A549 (cell line): Measurements from ENCODE around the gene REX1BD. TPM values are rescaled to one million over a fixed set of nuclear protein-coding genes. Genes with fewer than 3 reads are reported as not detected.

ENCODE experiments used
- ATAC-seq, 2 experiments: fragments of 200-7000 bp in 1 of 2; fragments of >200 bp in 1 of 2; cut with Nextera tagmentation in 1 of 2; cut with Tn5 transposase in 1 of 2; 3 replicates each; pipeline versions ENCODE4 v1.8.0 to v1.9.1; 2018 to 2020; ENCODE audit warnings: mild to moderate bottlenecking in 1 of 2, moderate library complexity in 1 of 2
- CTCF ChIA-PET: fragments of 300-600 bp; sonication (Branson Sonifier 250); formaldehyde crosslinking; extraction: SDS; loops from one replicate; lab custom pipeline; 2021; ENCODE audit warnings: antibody characterized with exemption, inconsistent platforms; lab: Yijun Ruan, JAX
- POLR2A ChIA-PET: fragments of 350-600 bp; formaldehyde crosslinking; extraction: SDS; loops from one replicate; lab custom pipeline; 2021; ENCODE audit warnings: antibody characterized with exemption, inconsistent platforms; lab: Yijun Ruan, JAX
- DNase-seq, 2 experiments: peaks; one replicate each; pipeline versions ENCODE4 v3.0.0 to v3.0.0-alpha.2; 2011 to 2016; ENCODE audit warnings: low read depth in 1 of 2, low spot score in 1 of 2
- FAIRE-seq: peaks from 2 replicates; lab custom pipeline; 2011; peaks lifted over from hg19 to GRCh38; lab: Jason Lieb, UNC
- H3K27ac ChIP-seq, 2 experiments: fragments of >200 bp; sonication (Bioruptor Twin); formaldehyde crosslinking; 3 replicates each; pipeline ENCODE4 v1.5.1; 2016 to 2017
- H3K4me1 ChIP-seq: fragments of >200 bp; sonication (Bioruptor Twin); formaldehyde crosslinking; 3 replicates; pipeline ENCODE4 v1.6.1; 2016
- H3K4me2 ChIP-seq: fragments of >200 bp; sonication (Bioruptor Twin); formaldehyde crosslinking; 3 replicates; pipeline ENCODE4 v1.6.1; 2016
- H3K4me3 ChIP-seq: fragments of >200 bp; sonication (Bioruptor Twin); formaldehyde crosslinking; 3 replicates; pipeline ENCODE4 v1.5.1; 2016
- H3K9me3 ChIP-seq: fragments of >200 bp; sonication (Bioruptor Twin); formaldehyde crosslinking; 3 replicates; pipeline ENCODE4 v1.6.1; 2016
- BHLHE40 ChIP-seq: IDR thresholded peaks from 2 replicates; pipeline ENCODE4 v1.6.1; 2012; ENCODE audit warnings: low read depth, low read length, inconsistent platforms
- CBX8 ChIP-seq: fragments of 200-600 bp; sonication (generic); IDR thresholded peaks from 2 replicates; pipeline ENCODE4 v1.6.1; 2016
- CHD4 ChIP-seq: fragments of 200-600 bp; sonication (generic); IDR thresholded peaks from 2 replicates; pipeline ENCODE4 v1.6.1; 2016; ENCODE audit warnings: antibody characterized with exemption, mild to moderate bottlenecking, borderline replicate concordance
- EHF ChIP-seq: fragments of 250-450 bp; sonication (Bioruptor Pico); IDR thresholded peaks from 2 replicates; pipeline ENCODE4 v1.5.0; 2020; ENCODE audit warnings: mild to moderate bottlenecking
- EHMT2 ChIP-seq: fragments of 200-600 bp; sonication (generic); IDR thresholded peaks from 2 replicates; pipeline ENCODE4 v1.6.1; 2016; ENCODE audit warnings: antibody characterized with exemption, low read depth, mild to moderate bottlenecking, moderate library complexity
- FOSB ChIP-seq: fragments of 250-450 bp; sonication (Bioruptor Pico); IDR thresholded peaks from 2 replicates; pipeline ENCODE4 v1.5.0; 2020; ENCODE audit warnings: mild to moderate bottlenecking, moderate library complexity
- FOSL2 ChIP-seq, 2 experiments: fragments of 450-650 bp in 1 of 2; fragments of >200 bp in 1 of 2; sonication (Bioruptor Twin) in 1 of 2; formaldehyde crosslinking; IDR thresholded peaks; 2 replicates each; pipeline versions ENCODE4 v1.5.0 to v1.6.1; 2016 to 2020; ENCODE audit warnings: mild to moderate bottlenecking in 1 of 2, moderate library complexity in 1 of 2
- HDAC2 ChIP-seq: fragments of 200-600 bp; sonication (generic); IDR thresholded peaks from 2 replicates; pipeline ENCODE4 v1.6.1; 2016
- HEYL ChIP-seq: fragments of 250-450 bp; sonication (Bioruptor Pico); IDR thresholded peaks from 2 replicates; pipeline ENCODE4 v1.8.0; 2021; ENCODE audit warnings: mild to moderate bottlenecking, moderate library complexity
- KDM5A ChIP-seq: fragments of 200-600 bp; sonication (generic); IDR thresholded peaks from 2 replicates; pipeline ENCODE4 v1.6.1; 2016; ENCODE audit warnings: antibody characterized with exemption, mild to moderate bottlenecking
- MAZ ChIP-seq: fragments of 150-350 bp; IDR thresholded peaks from 2 replicates; pipeline ENCODE4 v1.6.1; 2014; ENCODE audit warnings: antibody characterized with exemption, low read depth, low read length, borderline replicate concordance
- NFE2L2 ChIP-seq: fragments of 150-350 bp; conservative IDR thresholded peaks from 2 replicates; pipeline ENCODE4 v1.6.1; 2014; ENCODE audit warnings: low read length
- POLR2A ChIP-seq: IDR thresholded peaks from 2 replicates; pipeline ENCODE4 v1.6.1; 2012; ENCODE audit warnings: mild to moderate bottlenecking, low read length
- RCOR1 ChIP-seq: fragments of 150-350 bp; IDR thresholded peaks from 2 replicates; pipeline ENCODE4 v1.6.1; 2014; ENCODE audit warnings: antibody characterized with exemption, low read length, low read depth
- SREBF2 ChIP-seq: fragments of 450-650 bp; IDR thresholded peaks from 2 replicates; pipeline ENCODE4 v1.6.1; 2014; ENCODE audit warnings: mild to moderate bottlenecking, moderate library complexity
- ZC3H11A ChIP-seq: fragments of 450-650 bp; IDR thresholded peaks from 2 replicates; pipeline ENCODE4 v1.6.1; 2014; ENCODE audit warnings: antibody characterized with exemption, mild to moderate bottlenecking
- ZNF302 ChIP-seq: fragments of 250-450 bp; sonication (Bioruptor Pico); IDR thresholded peaks from 2 replicates; pipeline ENCODE4 v1.9.0; 2021; ENCODE audit warnings: inconsistent platforms, mild to moderate bottlenecking, moderate library complexity
- ZSCAN20 ChIP-seq: fragments of 250-450 bp; sonication (Bioruptor Pico); IDR thresholded peaks from 2 replicates; pipeline ENCODE4 v1.8.0; 2022; ENCODE audit warnings: mild to moderate bottlenecking, moderate library complexity
- WGBS: methylation state at CpG from one replicate; pipeline ENCODE4 v1.1.6; 2017; ENCODE audit errors: missing lambda C conversion rate; 5-methylcytosine and 5-hydroxymethylcytosine counted together
- polyA plus RNA-seq, 4 experiments: library from polyadenylated mRNA; depleted of rRNA in 3 of 4; stranded (reverse); fragments of >200 nt; fragmentation: RNase III in 1 of 4; extraction: RNeasy Plus Mini Kit Qiagen cat#74134 plus additional on column Dnase treatment in 1 of 4; gene quantifications; 2 replicates in 3 of 4; 3 replicates in 1 of 4; pipeline ENCODE4 v1.2.3, GENCODE V29; 2011 to 2017
- TF ChIP-seq, protein P1 (sequence below): fragments of 150-350 bp; IDR thresholded peaks from 2 replicates; pipeline ENCODE4 v1.6.1; 2014; ENCODE audit warnings: low read depth, mild to moderate bottlenecking, low read length
- TF ChIP-seq, protein P2 (sequence below): fragments of >200 bp; sonication (Bioruptor Twin); formaldehyde crosslinking; IDR thresholded peaks from 2 replicates; pipeline ENCODE4 v1.6.1; 2016
- TF ChIP-seq, protein P3 (sequence below): fragments of 250-450 bp; sonication (Bioruptor Pico); IDR thresholded peaks from 2 replicates; pipeline ENCODE4 v1.5.0; 2020; ENCODE audit warnings: low read depth, mild to moderate bottlenecking, moderate library complexity
- TF ChIP-seq, protein P4 (sequence below): IDR thresholded peaks from 2 replicates; pipeline ENCODE4 v1.6.1; 2012
- TF ChIP-seq, protein P5 (sequence below): fragments of 200-600 bp; sonication (generic); IDR thresholded peaks from 2 replicates; pipeline ENCODE4 v1.6.1; 2016; ENCODE audit warnings: antibody characterized with exemption, mild to moderate bottlenecking, moderate library complexity

The REX1BD gene
- polyA plus RNA-seq, 2 of the 4 experiments (the other 2 are of a cell fraction): 23.1 to 47.3 TPM

DNA sequence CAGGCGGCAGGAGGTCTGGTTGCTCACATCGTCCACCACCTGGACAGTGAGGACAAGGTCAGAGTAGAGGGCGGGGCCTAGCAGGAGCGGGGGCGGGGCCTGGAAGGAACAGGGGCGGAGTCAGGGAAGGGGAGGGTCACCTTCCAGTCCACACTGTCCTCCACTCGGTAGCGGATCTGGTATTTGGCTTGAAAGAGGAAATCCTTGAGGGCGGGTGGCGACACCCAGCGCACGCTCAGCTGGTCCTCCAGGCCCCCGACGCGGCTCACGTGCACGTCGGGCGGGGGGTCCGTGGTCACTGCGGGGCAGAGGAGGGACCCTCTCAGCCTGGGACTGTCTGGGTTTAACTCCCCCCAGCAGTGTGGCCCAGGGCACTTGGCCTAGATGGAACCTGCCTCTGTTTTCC, 8.2 kb downstream of the REX1BD start:
- H3K4me3 ChIP-seq: no peak overlapping the region
- H3K4me2 ChIP-seq: no peak overlapping the region

DNA sequence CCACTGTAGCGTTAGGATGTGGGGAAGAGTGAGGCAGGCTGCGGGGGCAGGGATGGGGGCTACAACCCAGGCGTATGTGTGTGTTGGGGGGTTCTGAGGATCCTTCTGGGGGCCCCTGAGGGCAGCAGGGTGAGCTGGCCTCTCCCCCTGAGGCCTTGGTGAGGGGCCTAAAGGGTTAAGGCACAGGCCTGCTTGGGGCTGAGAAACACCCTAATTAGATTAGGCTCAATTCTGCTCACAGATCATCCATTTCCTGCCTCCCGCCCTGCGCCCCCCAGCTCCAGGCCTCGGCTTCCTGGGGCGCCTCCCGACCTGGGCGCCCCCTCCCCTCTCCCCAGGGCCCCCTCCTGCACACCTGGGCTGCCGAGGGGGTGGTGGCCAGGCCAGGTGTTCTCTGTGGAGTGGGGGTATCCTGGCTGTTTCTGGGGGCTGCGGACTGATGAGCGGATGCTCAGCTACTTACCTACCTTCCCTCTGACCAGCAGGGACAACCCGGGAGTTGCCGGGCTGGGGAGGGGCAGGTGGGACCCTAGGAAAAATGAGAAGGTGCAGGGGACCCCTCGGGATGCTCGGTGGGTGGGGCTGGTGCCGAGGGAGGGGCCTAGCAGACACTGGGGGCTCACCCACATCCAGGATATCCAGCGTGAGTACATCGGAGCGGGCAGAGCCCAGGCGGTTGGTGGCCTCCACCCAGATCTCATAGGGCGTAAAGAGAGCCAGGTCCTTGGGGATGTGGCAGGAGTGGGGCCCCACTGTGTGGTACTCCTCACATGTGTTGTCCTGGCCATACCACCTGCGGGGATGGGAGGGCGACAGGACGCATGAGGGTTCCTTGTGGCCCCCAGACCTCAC, 9.4 kb downstream of the REX1BD start:
- POLR2A ChIA-PET: interaction anchor here (1.1 kb wide), 1 partner anchor 8 kb away, joined by 3 read pairs; no protein-coding TSS in a partner anchor

More for the DNA sequence above, 8.2 kb downstream of the REX1BD start:
- no peaks in the 10 kb centered on the region for H3K9me3 ChIP-seq
- peaks cover 4% of the 10 kb centered on the region; the same call in 1 of the 3 replicates for H3K4me1 ChIP-seq
- TF ChIP-seq SREBF2 (no peak), EHMT2 (no peak), FOSL2 (IDR thresholded peaks at IDR 0.05) (no peak), FOSL2 (CRISPR knock-in tag; IDR thresholded peaks at IDR 0.05) (no peak), CHD4 (no peak), HEYL (CRISPR knock-in tag) (no peak)
- H3K27ac ChIP-seq: no peak overlapping the region
- no peak for FAIRE-seq
- ATAC-seq: peak; percentile 66 to 72; a peak in 5 of 6 replicates
- ChIA-PET POLR2A (interaction anchor here (0.6 kb wide), 1 partner anchor 98 kb away, joined by 3 read pairs; no protein-coding TSS in a partner anchor), CTCF (interaction anchor here (0.6 to 4.5 kb wide), 5 partner anchors 18 to 270 kb away, joined by 3 to 19 read pairs (median 3); no protein-coding TSS in a partner anchor)
- DNase-seq: peak in 1 of 2 experiments; percentile 45
- 84% methylated on average over 15 of the region's 21 CpGs for WGBS

DNA sequence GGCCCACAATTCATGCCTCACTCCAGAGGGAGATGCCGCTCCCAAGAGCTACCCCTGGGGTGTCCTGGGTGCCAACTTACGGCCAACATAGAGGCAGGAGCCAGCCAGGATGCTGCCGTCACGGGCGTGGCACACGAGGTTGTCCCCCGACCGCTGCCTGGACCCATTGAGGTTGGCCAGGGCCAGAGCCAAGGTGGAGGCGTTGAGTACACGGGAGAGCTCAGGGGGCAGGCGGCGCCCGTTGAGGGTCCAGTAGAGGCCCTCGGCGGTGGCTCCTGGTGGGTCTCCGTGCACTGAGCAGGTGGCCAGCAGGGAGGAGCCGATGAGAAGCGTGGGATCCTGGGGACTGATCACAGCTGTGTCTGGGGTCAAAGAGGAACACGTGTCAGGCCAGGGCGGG, 10.9 kb downstream of the REX1BD start:
- H3K4me1 ChIP-seq: no peaks in the 10 kb centered on the region
- ATAC-seq: no peak
- CTCF ChIA-PET: interaction anchor here (0.6 to 3.8 kb wide), 5 partner anchors 9 to 248 kb away, joined by 3 to 13 read pairs (median 3); partner anchors contain the start of genes REX1BD and TMEM59L
- WGBS: 61% methylated on average over 7 of the region's 20 CpGs
- no peak for FAIRE-seq
- no peaks in the 10 kb centered on the region for H3K9me3 ChIP-seq
- POLR2A ChIA-PET: no interaction called here
- no peak overlapping the region for H3K4me2 ChIP-seq
- DNase-seq: no peak
- no peak overlapping the region for H3K27ac ChIP-seq
- H3K4me3 ChIP-seq: no peak overlapping the region
- no peak for TF ChIP-seq POLR2A
- no peak for TF ChIP-seq ZSCAN20 (CRISPR knock-in tag)
- no peak for TF ChIP-seq NFE2L2
- TF ChIP-seq FOSL2 (IDR thresholded peaks at IDR 0.05): no peak
- TF ChIP-seq FOSL2 (CRISPR knock-in tag; IDR thresholded peaks at IDR 0.05): no peak
- no peak for TF ChIP-seq FOSB (CRISPR knock-in tag)
- TF ChIP-seq, protein P1, sequence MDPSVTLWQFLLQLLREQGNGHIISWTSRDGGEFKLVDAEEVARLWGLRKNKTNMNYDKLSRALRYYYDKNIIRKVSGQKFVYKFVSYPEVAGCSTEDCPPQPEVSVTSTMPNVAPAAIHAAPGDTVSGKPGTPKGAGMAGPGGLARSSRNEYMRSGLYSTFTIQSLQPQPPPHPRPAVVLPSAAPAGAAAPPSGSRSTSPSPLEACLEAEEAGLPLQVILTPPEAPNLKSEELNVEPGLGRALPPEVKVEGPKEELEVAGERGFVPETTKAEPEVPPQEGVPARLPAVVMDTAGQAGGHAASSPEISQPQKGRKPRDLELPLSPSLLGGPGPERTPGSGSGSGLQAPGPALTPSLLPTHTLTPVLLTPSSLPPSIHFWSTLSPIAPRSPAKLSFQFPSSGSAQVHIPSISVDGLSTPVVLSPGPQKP: no peak
- TF ChIP-seq BHLHE40: no peak
- TF ChIP-seq ZNF302 (CRISPR knock-in tag): no peak
- no peak for TF ChIP-seq KDM5A
- no peak for TF ChIP-seq EHF (CRISPR knock-in tag)
- no peak for TF ChIP-seq MAZ
- no peak for TF ChIP-seq CBX8
- TF ChIP-seq HDAC2: no peak
- TF ChIP-seq, protein P2, sequence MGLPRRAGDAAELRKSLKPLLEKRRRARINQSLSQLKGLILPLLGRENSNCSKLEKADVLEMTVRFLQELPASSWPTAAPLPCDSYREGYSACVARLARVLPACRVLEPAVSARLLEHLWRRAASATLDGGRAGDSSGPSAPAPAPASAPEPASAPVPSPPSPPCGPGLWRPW: no peak
- no peak for TF ChIP-seq RCOR1

More for the DNA sequence above, 9.4 kb downstream of the REX1BD start:
- DNase-seq (no peak), FAIRE-seq (no peak), ATAC-seq (no peak)
- H3K4me1 ChIP-seq: peaks cover 4% of the 10 kb centered on the region; the same call in 1 of the 3 replicates
- TF ChIP-seq ZC3H11A (no peak), BHLHE40 (no peak), NFE2L2 (no peak)
- TF ChIP-seq, protein P3, sequence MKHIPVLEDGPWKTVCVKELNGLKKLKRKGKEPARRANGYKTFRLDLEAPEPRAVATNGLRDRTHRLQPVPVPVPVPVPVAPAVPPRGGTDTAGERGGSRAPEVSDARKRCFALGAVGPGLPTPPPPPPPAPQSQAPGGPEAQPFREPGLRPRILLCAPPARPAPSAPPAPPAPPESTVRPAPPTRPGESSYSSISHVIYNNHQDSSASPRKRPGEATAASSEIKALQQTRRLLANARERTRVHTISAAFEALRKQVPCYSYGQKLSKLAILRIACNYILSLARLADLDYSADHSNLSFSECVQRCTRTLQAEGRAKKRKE (CRISPR knock-in tag): no peak
- TF ChIP-seq, protein P4, sequence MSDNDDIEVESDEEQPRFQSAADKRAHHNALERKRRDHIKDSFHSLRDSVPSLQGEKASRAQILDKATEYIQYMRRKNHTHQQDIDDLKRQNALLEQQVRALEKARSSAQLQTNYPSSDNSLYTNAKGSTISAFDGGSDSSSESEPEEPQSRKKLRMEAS: no peak
- TF ChIP-seq, protein P5, sequence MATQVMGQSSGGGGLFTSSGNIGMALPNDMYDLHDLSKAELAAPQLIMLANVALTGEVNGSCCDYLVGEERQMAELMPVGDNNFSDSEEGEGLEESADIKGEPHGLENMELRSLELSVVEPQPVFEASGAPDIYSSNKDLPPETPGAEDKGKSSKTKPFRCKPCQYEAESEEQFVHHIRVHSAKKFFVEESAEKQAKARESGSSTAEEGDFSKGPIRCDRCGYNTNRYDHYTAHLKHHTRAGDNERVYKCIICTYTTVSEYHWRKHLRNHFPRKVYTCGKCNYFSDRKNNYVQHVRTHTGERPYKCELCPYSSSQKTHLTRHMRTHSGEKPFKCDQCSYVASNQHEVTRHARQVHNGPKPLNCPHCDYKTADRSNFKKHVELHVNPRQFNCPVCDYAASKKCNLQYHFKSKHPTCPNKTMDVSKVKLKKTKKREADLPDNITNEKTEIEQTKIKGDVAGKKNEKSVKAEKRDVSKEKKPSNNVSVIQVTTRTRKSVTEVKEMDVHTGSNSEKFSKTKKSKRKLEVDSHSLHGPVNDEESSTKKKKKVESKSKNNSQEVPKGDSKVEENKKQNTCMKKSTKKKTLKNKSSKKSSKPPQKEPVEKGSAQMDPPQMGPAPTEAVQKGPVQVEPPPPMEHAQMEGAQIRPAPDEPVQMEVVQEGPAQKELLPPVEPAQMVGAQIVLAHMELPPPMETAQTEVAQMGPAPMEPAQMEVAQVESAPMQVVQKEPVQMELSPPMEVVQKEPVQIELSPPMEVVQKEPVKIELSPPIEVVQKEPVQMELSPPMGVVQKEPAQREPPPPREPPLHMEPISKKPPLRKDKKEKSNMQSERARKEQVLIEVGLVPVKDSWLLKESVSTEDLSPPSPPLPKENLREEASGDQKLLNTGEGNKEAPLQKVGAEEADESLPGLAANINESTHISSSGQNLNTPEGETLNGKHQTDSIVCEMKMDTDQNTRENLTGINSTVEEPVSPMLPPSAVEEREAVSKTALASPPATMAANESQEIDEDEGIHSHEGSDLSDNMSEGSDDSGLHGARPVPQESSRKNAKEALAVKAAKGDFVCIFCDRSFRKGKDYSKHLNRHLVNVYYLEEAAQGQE: no peak
- H3K9me3 ChIP-seq: no peaks in the 10 kb centered on the region
- no peak overlapping the region for H3K4me3 ChIP-seq
- CTCF ChIA-PET: interaction anchor here (1.2 to 3.8 kb wide), 2 partner anchors 249 to 268 kb away, joined by 3 to 13 read pairs; no protein-coding TSS in a partner anchor
- H3K4me2 ChIP-seq: no peak overlapping the region
- H3K27ac ChIP-seq: no peak overlapping the region
- WGBS: 56% methylated on average over 14 of the region's 25 CpGs
